IPS DF 6.9 (cell line): Measurements from ENCODE around the gene SLC35F3.

ENCODE experiments used
- DNase-seq: peaks from one replicate; pipeline ENCODE4 v3.0.0-alpha.2; 2013; ENCODE audit warnings: low read depth, low spot score
- H3K27ac ChIP-seq: one replicate; pipeline ENCODE4 v1.5.1; 2013; ENCODE audit warnings: low read length, control low read depth
- H3K27me3 ChIP-seq: 2 replicates; pipeline ENCODE4 v1.6.1; 2013; ENCODE audit warnings: mild to moderate bottlenecking, low read length; ENCODE audit not compliant: control insufficient read depth, insufficient read depth
- H3K36me3 ChIP-seq: 2 replicates; pipeline ENCODE4 v1.6.1; 2013; ENCODE audit warnings: low read length; ENCODE audit not compliant: control insufficient read depth, insufficient read depth
- H3K4me1 ChIP-seq: 2 replicates; pipeline ENCODE4 v1.6.1; 2013; ENCODE audit warnings: low read length; ENCODE audit not compliant: control insufficient read depth, insufficient read depth
- H3K4me3 ChIP-seq: 2 replicates; pipeline ENCODE4 v1.5.1; 2013; ENCODE audit warnings: mild to moderate bottlenecking, low read length
- H3K9me3 ChIP-seq: 2 replicates; pipeline ENCODE4 v1.6.1; 2013; ENCODE audit warnings: low read length, inconsistent platforms; ENCODE audit not compliant: control insufficient read depth, insufficient read depth
- WGBS: extraction: QIAGEN DNeasy Blood & Tissue Kit; methylation state at CpG from one replicate; pipeline ENCODE4 v1.1.7; 2013; ENCODE audit warnings: mixed read lengths, missing lambda C conversion rate; ENCODE audit not compliant: insufficient read length, insufficient coverage; 5-methylcytosine and 5-hydroxymethylcytosine counted together

SLC35F3 gene

GRCh38 chr1:234273981-234274380 lies 369.5 kb downstream of the SLC35F3 start:
- no peak overlapping the region for H3K4me3 ChIP-seq
- H3K36me3 ChIP-seq, result no peaks in the 10 kb centered on the region
- no peak for DNase-seq
- no peak overlapping the region for H3K27ac ChIP-seq
- H3K27me3 ChIP-seq, result no peaks in the 10 kb centered on the region
- H3K9me3 ChIP-seq, result no peaks in the 10 kb centered on the region
- peaks cover 1% of the 10 kb centered on the region; the same call in 1 of the 2 replicates for H3K4me1 ChIP-seq
- WGBS, result no CpG with 5 or more reads among the region's 6 CpGs

- DNase-seq, result no peak
- H3K4me1 ChIP-seq, result peaks cover 3% of the 10 kb centered on the region; the same call in 1 of the 2 replicates
- WGBS, result no CpG with 5 or more reads among the region's 7 CpGs
- no peaks in the 10 kb centered on the region for H3K27me3 ChIP-seq
- H3K27ac ChIP-seq, result no peak overlapping the region
- no peaks in the 10 kb centered on the region for H3K36me3 ChIP-seq
- H3K4me3 ChIP-seq, result no peak overlapping the region
- H3K9me3 ChIP-seq, result no peaks in the 10 kb centered on the region
Observed at GRCh38 chr1:234276151-234276788, 371.8 kb downstream of the SLC35F3 start.

- Histone ChIP-seq H3K27ac (no peak overlapping the region), H3K9me3 (no peaks in the 10 kb centered on the region), H3K36me3 (no peaks in the 10 kb centered on the region), H3K4me3 (no peak overlapping the region), H3K4me1 (peaks cover 3% of the 10 kb centered on the region; the same call in 1 of the 2 replicates), H3K27me3 (no peaks in the 10 kb centered on the region)
- DNase-seq, result no peak
- no CpG with 5 or more reads among the region's 8 CpGs for WGBS
Observed at GRCh38 chr1:234277161-234277868, 372.8 kb downstream of the SLC35F3 start.

GRCh38 chr1:234279021-234279420 lies 374.5 kb downstream of the SLC35F3 start:
- peaks cover 3% of the 10 kb centered on the region; the same call in 1 of the 2 replicates for H3K4me1 ChIP-seq
- no peaks in the 10 kb centered on the region for H3K9me3 ChIP-seq
- no CpG with 5 or more reads among the region's 1 CpG for WGBS
- H3K27me3 ChIP-seq, result no peaks in the 10 kb centered on the region
- H3K36me3 ChIP-seq, result no peaks in the 10 kb centered on the region
- H3K4me3 ChIP-seq, result no peak overlapping the region
- H3K27ac ChIP-seq, result no peak overlapping the region
- no peak for DNase-seq

- H3K9me3 ChIP-seq, result no peaks in the 10 kb centered on the region
- H3K27ac ChIP-seq, result no peak overlapping the region
- no peaks in the 10 kb centered on the region for H3K36me3 ChIP-seq
- H3K27me3 ChIP-seq, result no peaks in the 10 kb centered on the region
- peaks cover 3% of the 10 kb centered on the region; the same call in 1 of the 2 replicates for H3K4me1 ChIP-seq
- no peak for DNase-seq
- no peak overlapping the region for H3K4me3 ChIP-seq
- no CpG with 5 or more reads among the region's 4 CpGs for WGBS
Observed at GRCh38 chr1:234280500-234280899, 376.0 kb downstream of the SLC35F3 start.

- no peaks in the 10 kb centered on the region for H3K36me3 ChIP-seq
- H3K27me3 ChIP-seq, result no peaks in the 10 kb centered on the region
- DNase-seq, result no peak
- no CpG with 5 or more reads among the region's 12 CpGs for WGBS
- peaks cover 3% of the 10 kb centered on the region; the same call in 1 of the 2 replicates for H3K4me1 ChIP-seq
- no peak overlapping the region for H3K27ac ChIP-seq
- H3K4me3 ChIP-seq, result no peak overlapping the region
- H3K9me3 ChIP-seq, result no peaks in the 10 kb centered on the region
Observed at GRCh38 chr1:234281826-234282489, 377.5 kb downstream of the SLC35F3 start.

GRCh38 chr1:234286206-234286605 lies 381.7 kb downstream of the SLC35F3 start:
- DNase-seq, result no peak
- Histone ChIP-seq H3K36me3 (no peaks in the 10 kb centered on the region), H3K9me3 (no peaks in the 10 kb centered on the region), H3K4me1 (no peaks in the 10 kb centered on the region), H3K27me3 (no peaks in the 10 kb centered on the region), H3K27ac (no peak overlapping the region), H3K4me3 (no peak overlapping the region)
- WGBS, result no CpG with 5 or more reads among the region's 4 CpGs

- Histone ChIP-seq H3K4me3 (no peak overlapping the region), H3K27me3 (no peaks in the 10 kb centered on the region), H3K36me3 (no peaks in the 10 kb centered on the region), H3K4me1 (no peaks in the 10 kb centered on the region), H3K9me3 (no peaks in the 10 kb centered on the region), H3K27ac (no peak overlapping the region)
- WGBS, result no CpG with 5 or more reads among the region's 2 CpGs
- DNase-seq, result no peak
Observed at GRCh38 chr1:234288946-234289345, 384.5 kb downstream of the SLC35F3 start.

GRCh38 chr1:234289538-234290305 lies 385.2 kb downstream of the SLC35F3 start:
- no peak overlapping the region for H3K4me3 ChIP-seq
- no peak for DNase-seq
- H3K27me3 ChIP-seq, result no peaks in the 10 kb centered on the region
- no peaks in the 10 kb centered on the region for H3K4me1 ChIP-seq
- no CpG with 5 or more reads among the region's 2 CpGs for WGBS
- H3K27ac ChIP-seq, result no peak overlapping the region
- H3K9me3 ChIP-seq, result no peaks in the 10 kb centered on the region
- no peaks in the 10 kb centered on the region for H3K36me3 ChIP-seq

- no peak overlapping the region for H3K4me3 ChIP-seq
- no peaks in the 10 kb centered on the region for H3K9me3 ChIP-seq
- no peak for DNase-seq
- H3K4me1 ChIP-seq, result no peaks in the 10 kb centered on the region
- H3K36me3 ChIP-seq, result no peaks in the 10 kb centered on the region
- H3K27me3 ChIP-seq, result no peaks in the 10 kb centered on the region
- no CpG with 5 or more reads among the region's 4 CpGs for WGBS
- no peak overlapping the region for H3K27ac ChIP-seq
Observed at GRCh38 chr1:234292011-234292410, 387.5 kb downstream of the SLC35F3 start.
